GM21619 (cell line): ENCODE measurements around the gene PPP3CA.

Experiments used
- ATAC-seq: cut with Tn5 transposase; IDR thresholded peaks from one replicate; pipeline ENCODE4 v1.9.1; 2021; ENCODE audit not compliant: unreplicated experiment

The PPP3CA gene

GRCh38 chr4:101347267-101347556, at the start of gene PPP3CA:
TSS of gene PPP3CA (minus strand) at chr4:101347526.
- ATAC-seq, result peak; percentile 10

GRCh38 chr4:101393256-101393655, 45.9 kb upstream of the PPP3CA start:
- no peak for ATAC-seq

- ATAC-seq, result no peak
Observed at GRCh38 chr4:101370663-101371210, 23.4 kb upstream of the PPP3CA start.

GRCh38 chr4:101367201-101367600, 19.9 kb upstream of the PPP3CA start:
- no peak for ATAC-seq

DNA sequence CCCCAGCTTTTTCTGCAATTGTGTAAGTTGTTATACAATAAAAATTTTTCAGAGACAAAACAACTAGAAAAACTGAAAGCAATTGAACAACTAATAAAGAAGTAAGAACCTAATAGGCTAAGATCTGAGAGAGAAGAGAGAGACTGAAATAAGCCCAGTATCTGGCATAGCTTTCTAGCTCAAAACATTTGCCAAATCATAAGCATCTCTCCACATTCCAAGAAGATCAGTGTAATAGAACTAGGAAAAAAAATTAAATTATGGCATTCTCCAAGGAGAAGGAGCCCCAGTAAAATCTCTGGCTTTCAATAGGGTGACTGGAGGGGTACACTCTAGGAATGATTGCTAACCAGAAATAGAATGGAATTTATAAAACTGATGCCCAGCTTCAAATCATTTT, 19.0 kb upstream of the PPP3CA start:
- no peak for ATAC-seq

- no peak for ATAC-seq
Observed at GRCh38 chr4:101357751-101358150, 10.4 kb upstream of the PPP3CA start.

DNA sequence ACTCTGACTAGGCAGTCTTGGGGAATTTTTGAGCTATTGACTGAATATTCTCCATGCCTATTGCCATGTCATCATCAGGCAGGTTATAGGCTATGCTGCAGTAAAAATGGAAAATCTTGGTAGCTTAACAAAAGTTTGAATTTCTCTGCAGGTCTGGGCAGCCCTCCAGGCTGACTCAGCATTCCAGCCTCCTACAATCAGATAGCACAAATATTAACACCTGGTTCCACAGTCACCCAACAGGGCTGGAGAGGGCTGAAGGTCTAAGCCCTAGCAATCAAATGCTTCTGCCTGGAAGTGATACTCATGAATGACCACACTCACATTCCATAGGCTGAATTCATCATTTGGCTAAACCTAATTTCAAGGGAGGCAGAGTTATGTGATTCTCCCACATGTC, 9.6 kb upstream of the PPP3CA start:
- no peak for ATAC-seq

DNA sequence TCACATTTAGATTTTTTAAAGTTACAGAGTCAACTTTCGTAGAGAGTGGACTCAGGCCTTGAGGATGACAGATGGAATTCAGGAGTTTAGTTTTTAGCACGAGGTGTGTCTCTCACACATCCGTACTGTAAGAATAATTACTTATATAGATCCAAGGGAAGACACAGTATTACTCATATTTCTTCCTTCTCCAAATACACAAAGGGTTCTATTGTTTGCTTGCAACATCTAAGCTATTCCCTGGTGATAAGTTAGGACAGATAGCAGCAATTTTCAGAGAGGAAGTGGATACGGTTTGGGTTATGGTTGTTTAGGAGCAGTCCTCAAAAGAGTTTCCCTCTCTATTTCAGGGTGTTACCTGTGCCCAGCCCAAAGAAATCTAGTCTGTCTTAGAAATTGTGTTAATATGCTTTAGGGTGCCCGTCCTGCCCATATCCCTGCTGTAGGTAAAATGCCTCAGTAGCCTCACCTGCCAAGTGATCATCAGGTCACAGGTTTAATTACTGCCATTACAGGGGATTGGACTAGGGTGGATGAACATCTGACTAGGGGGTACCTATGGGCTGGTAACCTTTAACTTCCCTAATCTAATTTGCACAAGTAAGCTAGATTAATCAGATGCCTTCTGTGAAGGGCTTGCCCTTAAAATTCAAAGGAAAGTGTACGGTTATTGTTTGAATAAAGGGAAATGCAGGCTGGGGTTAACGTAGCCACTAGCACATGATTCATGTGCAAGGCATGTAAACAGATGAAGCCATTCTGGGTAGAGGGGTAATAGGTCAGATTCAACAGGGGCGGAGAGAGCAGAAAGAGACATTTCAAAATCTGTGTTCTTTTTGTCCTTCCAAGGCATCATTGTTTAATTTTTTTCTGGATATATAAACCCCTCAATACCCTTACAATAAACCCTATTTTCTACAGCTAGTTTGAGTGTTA, 8.7 kb upstream of the PPP3CA start:
- no peak for ATAC-seq

DNA sequence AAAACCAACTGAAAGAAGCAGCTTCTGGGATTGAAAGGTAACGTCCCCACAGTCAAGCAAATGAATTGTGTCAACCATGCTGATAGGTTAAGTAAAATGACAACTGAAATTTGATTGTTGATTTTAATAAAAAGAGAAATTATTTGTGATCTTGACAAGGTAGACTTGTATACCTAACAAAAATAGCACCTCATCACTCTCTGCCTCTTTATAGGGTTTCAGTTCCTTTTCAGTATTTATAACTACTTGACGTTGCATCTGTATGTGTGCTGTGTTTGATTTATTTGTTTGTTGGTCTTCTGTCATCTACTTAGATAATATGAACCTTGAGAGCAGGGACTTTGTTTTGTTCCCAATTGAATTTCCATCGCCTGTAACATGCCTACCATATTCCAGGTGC, 7.9 kb upstream of the PPP3CA start:
- peak; percentile 98 for ATAC-seq

- ATAC-seq, result no peak
Observed at GRCh38 chr4:101349801-101350064, 2.4 kb upstream of the PPP3CA start.

DNA sequence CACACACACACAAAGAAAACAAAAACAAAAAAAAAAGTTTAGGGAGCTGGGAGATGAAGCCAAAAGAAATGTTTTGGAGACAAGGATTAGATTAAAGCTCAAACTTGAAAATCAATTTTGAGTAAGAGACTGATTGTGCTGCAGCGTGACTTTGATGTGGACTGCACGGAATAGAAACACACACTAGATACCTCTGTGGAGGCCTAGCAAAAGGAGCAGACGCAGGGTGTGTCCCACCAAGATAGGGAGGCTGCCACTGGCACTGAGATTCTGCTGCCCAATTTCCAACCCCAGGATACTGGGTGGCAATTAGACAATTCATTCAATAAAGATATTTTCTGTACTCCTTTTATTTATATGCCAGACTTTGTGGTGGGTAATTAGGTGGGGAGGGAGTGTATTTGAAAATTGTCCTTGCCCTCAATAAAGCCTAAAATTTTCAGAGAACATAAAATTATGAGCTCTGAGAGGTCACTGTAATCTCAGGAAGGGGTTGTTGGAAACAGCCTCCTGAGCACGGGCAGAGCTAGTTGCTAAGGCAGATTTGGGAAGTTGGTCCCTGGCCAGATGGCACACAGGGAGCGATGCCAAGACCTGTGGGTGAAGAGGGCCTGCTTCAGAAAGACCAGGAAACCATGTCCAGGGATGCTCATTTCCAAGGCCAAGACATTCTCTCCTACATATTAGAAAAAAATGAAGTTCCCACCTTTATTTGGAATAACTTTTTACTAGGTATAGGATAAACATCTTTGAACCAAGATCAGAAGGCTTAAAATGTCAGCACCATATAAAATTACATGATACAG, 1.9 kb upstream of the PPP3CA start:
- ATAC-seq, result no peak

DNA sequence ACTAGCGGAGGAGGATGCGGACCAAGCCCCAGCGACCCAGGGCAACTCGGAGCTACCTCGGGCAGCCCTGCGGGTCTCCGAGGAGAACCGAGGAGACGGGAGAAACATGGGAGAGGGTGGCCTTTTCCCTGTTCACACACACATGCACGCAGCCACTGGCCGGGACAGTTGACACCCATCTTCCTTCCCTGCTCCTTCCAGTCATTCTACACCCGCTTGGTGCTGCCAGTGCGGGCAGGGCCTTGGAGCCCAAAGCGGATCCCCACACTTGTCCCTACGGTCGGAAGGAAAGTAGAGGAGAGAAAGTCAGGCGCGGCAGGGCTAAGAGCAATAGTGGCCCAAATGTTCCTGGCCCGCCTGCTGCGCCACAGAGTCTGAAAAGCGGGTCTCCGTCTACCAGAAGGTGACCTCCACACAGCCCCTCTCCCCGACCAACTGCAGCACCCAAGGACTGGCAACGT, 1.1 kb upstream of the PPP3CA start:
- ATAC-seq, result no peak

- peak; percentile 70 for ATAC-seq
Observed at GRCh38 chr4:101347557-101348366, 436 bp upstream of the PPP3CA start.

DNA sequence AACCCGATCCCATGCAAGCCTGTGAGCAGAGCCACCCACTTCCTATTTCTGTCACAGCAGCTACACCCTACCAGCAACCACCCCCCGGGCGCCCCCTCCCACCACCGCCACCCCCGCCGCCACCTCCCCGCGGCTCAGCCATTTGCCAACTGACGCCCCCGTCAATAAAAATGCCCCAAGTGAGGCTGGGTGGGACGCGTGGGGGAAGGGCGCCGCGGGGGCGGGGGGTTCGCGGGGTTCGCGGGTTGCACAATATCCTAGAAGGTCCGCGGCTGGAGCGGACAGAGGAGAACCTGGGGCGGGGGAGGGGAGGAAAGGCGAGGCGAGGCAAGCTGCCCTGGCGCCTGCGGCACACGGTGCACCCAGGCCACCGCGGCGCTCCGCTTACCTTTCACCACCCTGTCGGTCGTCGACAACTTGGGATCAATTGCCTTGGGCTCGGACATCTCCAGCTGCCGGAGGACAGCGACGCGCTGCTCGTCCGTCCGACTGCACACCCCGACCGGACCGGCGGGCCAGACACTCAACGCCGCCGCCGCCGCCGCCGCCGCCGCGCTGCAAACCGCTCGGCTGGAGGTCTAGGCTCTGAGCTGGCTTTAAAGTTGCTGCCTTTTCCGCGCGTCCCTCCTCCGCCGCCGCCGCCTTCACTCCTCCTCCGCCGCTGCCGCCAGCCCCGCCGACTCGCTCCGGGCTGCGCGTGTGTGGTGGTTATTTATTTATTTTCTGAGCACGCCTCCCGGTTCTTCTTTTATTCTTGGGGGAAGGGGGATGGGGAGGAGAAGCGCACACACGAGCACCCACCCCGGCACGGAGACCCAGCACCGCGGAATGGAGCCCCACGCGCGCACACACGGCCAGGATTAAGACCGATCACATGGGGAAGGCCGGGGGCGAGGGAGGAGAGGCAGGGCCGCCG, 717 bp downstream of the PPP3CA start:
- ATAC-seq, result peak; percentile 8

- ATAC-seq, result peak; percentile 10
Observed at GRCh38 chr4:101345596-101346350, 1.6 kb downstream of the PPP3CA start.

GRCh38 chr4:101345271-101345595, 2.1 kb downstream of the PPP3CA start:
- ATAC-seq, result no peak

DNA sequence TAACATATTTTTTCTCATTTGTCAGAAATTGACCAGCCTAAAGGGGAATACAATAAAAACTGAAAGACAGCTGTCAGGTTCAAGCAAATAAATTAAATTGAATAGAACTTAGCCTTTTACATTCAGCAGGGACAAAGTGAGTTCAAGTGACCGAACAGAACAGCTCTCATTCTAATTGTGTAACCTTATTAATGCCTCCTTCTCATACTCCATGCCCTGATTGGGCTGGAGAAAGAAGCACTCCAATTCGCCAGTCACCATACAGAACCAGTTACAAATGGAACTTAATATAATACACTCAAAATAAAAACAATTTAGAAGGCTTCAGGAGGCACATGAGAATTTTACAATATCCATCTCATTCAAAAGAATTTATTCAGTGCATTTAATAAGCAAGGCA, 8.0 kb downstream of the PPP3CA start:
- ATAC-seq, result no peak

- no peak for ATAC-seq
Observed at GRCh38 chr4:101337688-101338087, 9.6 kb downstream of the PPP3CA start.

- peak; percentile 54 for ATAC-seq
Observed at GRCh38 chr4:101334963-101335572, 12.3 kb downstream of the PPP3CA start.
